Superior temporal gyrus (tissue), 1 donor: ENCODE results near the gene PFKFB1.
"Not testable (repeated sequence)": the region's sequence is repeated elsewhere in the genome, so short reads cannot be mapped to it uniquely, and the experiment has no call there.

ENCODE experiments used
- DNase-seq: peaks from one replicate; pipeline ENCODE4 v3.0.0-alpha.2; 2016; ENCODE audit errors: extremely low spot score

The PFKFB1 gene

GRCh38 chrX:54992911-54993622 is 921 bp downstream of the PFKFB1 start:
- no peak for DNase-seq

GRCh38 chrX:54991706-54992105 is 2.3 kb downstream of the PFKFB1 start:
- no peak for DNase-seq

- DNase-seq: not testable (repeated sequence)
These were observed 10.7 kb downstream of the PFKFB1 start for GRCh38 chrX:54983306-54983705.

GRCh38 chrX:54980334-54980733 is 13.7 kb downstream of the PFKFB1 start:
- no peak for DNase-seq

GRCh38 chrX:54979432-54979831 is 14.6 kb downstream of the PFKFB1 start:
- no peak for DNase-seq

GRCh38 chrX:54978448-54978847 is 15.5 kb downstream of the PFKFB1 start:
- DNase-seq: no peak

- no peak for DNase-seq
These were observed 16.6 kb downstream of the PFKFB1 start for GRCh38 chrX:54977387-54977786.

GRCh38 chrX:54964766-54965497 is 29.1 kb downstream of the PFKFB1 start:
- DNase-seq: no peak

- no peak for DNase-seq
These were observed 32.2 kb downstream of the PFKFB1 start for GRCh38 chrX:54961750-54962149.

- no peak for DNase-seq
These were observed 43.1 kb downstream of the PFKFB1 start for GRCh38 chrX:54950730-54951375.

GRCh38 chrX:54945224-54945623 is 48.8 kb downstream of the PFKFB1 start:
- no peak for DNase-seq

- no peak for DNase-seq
These were observed 49.2 kb downstream of the PFKFB1 start for GRCh38 chrX:54944816-54945215.

GRCh38 chrX:54937416-54937815 is 56.6 kb downstream of the PFKFB1 start:
- no peak for DNase-seq

- DNase-seq: no peak
These were observed 58.7 kb downstream of the PFKFB1 start for GRCh38 chrX:54935306-54935705.

- DNase-seq: no peak
These were observed 59.1 kb downstream of the PFKFB1 start for GRCh38 chrX:54934890-54935289.

- no peak for DNase-seq
These were observed 59.9 kb downstream of the PFKFB1 start for GRCh38 chrX:54934058-54934457.

- no peak for DNase-seq
These were observed 60.7 kb downstream of the PFKFB1 start for GRCh38 chrX:54933150-54933826.

- no peak for DNase-seq
These were observed 62.9 kb downstream of the PFKFB1 start for GRCh38 chrX:54931107-54931506.

GRCh38 chrX:54930291-54931049 is 63.5 kb downstream of the PFKFB1 start:
- DNase-seq: no peak

- DNase-seq: no peak
These were observed 65.1 kb downstream of the PFKFB1 start for GRCh38 chrX:54928876-54929275.

- no peak for DNase-seq
These were observed 67.0 kb downstream of the PFKFB1 start for GRCh38 chrX:54926978-54927377.

GRCh38 chrX:54923376-54923775 is 70.6 kb downstream of the PFKFB1 start:
- no peak for DNase-seq
